GM13976 (cell line): Measurements from ENCODE around the gene WDR59.

Experiments used
- DNase-seq: peaks from one replicate; pipeline ENCODE4 v3.0.0; 2012; ENCODE audit warnings: low spot score
- in situ Hi-C: fragments of 300-500 bp; cut with MboI; formaldehyde crosslinking; loops from one replicate; pipeline ENCODE4 v1.12.0; 2022; ENCODE audit warnings: low sequenced_read_pairs, mixed read lengths, inconsistent platforms; ENCODE audit not compliant: unreplicated experiment
- TF ChIP-seq, protein P1 (sequence below): IDR thresholded peaks from 2 replicates; pipeline ENCODE4 v1.5.1; 2012; ENCODE audit warnings: borderline replicate concordance, mild to moderate bottlenecking; ENCODE audit not compliant: insufficient read depth; ENCODE audit errors: extremely low read depth, missing control alignments, control extremely low read depth

The WDR59 gene

DNA sequence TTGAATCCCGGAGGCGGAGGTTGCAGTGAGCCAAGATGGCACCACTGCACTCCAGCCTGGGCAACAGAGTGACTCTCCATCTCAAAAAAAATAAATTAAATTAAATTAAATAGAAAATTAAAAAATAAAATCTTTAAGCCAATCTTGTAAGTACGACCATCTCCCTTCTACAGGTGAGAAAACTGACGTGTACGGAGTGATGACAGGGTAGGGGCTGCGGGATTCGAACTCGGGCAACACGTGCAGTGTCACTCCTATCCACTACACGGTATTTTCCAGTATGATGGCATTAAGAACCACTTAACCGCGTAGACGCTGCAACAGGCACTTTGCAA lies 762 bp downstream of the WDR59 start:
- TF ChIP-seq, protein P1, sequence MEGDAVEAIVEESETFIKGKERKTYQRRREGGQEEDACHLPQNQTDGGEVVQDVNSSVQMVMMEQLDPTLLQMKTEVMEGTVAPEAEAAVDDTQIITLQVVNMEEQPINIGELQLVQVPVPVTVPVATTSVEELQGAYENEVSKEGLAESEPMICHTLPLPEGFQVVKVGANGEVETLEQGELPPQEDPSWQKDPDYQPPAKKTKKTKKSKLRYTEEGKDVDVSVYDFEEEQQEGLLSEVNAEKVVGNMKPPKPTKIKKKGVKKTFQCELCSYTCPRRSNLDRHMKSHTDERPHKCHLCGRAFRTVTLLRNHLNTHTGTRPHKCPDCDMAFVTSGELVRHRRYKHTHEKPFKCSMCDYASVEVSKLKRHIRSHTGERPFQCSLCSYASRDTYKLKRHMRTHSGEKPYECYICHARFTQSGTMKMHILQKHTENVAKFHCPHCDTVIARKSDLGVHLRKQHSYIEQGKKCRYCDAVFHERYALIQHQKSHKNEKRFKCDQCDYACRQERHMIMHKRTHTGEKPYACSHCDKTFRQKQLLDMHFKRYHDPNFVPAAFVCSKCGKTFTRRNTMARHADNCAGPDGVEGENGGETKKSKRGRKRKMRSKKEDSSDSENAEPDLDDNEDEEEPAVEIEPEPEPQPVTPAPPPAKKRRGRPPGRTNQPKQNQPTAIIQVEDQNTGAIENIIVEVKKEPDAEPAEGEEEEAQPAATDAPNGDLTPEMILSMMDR = no peak
- DNase-seq = no peak

DNA sequence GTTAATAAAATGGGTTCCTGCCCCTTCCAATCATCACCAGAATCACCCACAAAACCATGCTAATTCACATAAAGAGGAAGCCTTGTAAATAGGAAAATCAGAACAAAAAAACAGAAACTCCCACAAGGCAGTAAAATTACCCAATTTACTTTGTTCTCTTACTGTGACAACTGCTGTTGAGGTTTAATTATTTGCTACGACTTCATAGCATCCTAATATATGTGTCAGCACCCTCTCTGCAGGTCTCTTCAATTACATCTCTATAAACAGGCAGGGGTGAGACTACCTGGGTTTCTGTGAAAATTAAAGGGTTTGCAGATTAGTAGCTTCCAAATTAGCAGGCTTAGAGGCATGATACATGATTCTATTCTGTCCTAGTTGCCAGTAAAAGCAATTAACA lies 2.7 kb downstream of the WDR59 start:
- in situ Hi-C loops = no loop called here
- TF ChIP-seq, protein P1 = no peak
- no peak for DNase-seq

More for the DNA sequence above, 762 bp downstream of the WDR59 start:
- in situ Hi-C loops = no loop called here

DNA sequence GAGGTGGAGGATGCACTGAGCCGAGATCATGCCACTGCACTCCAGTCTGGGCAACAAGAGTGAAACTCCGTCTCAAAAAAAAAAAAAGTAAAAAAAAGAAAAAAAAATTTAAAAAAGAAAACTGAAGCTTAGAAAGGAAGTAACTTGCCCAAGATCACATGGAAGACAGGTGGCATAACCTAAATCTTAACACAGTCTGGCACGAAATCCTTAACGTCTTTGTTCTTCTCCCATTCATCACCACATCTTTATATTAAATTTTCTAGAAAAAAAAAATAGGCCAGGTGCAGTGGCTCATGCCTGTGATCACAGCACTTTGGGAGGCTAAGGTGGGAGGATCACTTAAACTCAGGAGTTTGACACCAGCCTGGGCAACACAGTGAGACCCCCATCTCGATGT lies 9.3 kb downstream of the WDR59 start:
- in situ Hi-C loops = no loop called here
- TF ChIP-seq, protein P1 = no peak
- no peak for DNase-seq

DNA sequence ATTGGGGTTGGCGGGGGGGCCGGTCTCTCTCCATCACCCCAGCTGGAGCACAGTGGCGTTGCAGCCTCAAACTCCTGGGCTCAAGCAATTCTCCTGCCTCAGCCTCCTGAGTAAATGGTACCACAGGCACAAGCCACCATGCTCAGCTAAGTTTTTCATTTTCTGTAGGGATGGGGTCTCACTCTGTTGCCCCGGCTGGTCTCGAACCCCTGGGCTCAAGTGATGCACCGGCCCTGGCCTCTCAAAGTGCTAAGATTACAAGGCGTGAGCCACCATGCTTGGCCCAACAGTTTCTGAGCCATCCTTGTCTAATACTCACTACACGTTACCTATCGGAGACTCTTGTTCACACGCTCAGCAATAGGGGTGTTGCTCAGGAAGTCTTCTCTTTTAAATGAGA lies 11.6 kb downstream of the WDR59 start:
- in situ Hi-C loops = no loop called here
- TF ChIP-seq, protein P1 = no peak
- DNase-seq = no peak

DNA sequence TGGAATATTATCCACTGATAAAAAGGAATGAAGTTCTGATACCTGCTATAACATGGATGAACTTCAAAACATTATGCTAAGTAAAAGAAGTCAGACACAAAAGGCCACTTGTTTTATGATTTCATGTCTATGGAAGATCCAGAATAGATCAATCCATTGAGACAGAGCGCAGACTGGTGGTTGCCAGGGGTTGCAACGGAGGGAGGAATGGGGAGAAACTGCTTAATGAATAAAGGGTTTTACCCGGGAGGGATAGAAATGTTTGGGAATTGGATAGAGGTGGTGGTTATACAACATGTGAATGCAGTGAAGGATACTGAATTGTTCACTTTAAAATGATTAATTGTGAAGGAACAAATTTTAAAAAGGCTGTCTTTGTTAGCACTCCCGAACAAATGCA lies 30.2 kb downstream of the WDR59 start:
- in situ Hi-C loops = no loop called here
- no peak for DNase-seq
- TF ChIP-seq, protein P1 = no peak

DNA sequence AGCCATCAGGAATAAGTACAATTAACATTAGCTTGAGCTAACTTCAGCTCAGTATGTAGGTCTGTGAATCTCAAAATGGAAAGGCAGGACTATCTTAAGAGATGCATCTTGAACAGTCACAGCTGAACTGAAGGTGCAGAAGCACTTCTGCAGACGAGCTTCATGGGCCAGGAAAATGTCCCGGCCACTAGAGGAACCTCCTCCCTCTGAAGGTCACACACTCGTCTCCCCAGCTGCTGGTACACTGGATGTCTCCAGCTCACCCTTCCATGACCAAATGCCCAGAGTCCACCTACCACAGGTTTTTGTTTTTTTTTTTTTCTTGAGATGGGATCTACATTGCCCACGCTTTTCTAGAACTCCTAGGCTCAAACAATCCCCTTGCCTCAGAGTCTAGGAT lies 33.2 kb downstream of the WDR59 start:
- no peak for DNase-seq
- in situ Hi-C loops = no loop called here
- TF ChIP-seq, protein P1 = no peak

DNA sequence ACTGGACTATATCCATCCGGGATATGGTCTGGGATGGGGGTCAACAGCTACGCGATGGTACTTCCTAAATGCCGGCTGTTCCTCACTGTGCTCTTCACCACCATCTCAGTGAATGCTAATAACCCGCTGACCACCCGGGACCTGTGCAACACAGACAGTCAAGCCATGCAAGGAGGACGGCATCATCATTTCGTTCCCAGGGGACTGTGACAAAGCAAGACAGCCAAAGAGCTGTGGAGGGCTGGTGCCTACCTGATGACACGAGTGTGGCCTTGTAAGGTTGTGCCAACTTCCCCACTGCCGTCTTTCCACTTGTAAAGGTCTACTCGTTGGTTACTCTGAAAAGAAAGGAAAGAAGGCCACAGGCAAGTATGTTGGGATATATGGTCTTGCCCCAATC lies 33.7 kb downstream of the WDR59 start:
- no peak for DNase-seq
- in situ Hi-C loops = no loop called here
- TF ChIP-seq, protein P1 = no peak
